Liver (tissue), 9 donors: ENCODE measurements around the gene DDAH2. TPM values are rescaled to one million over a fixed set of nuclear protein-coding genes. Genes with fewer than 3 reads are reported as not detected.

Experiments used
- DNase-seq: peaks from one replicate; pipeline ENCODE4 v3.0.0-alpha.2; 2017; ENCODE audit warnings: low spot score
- H3K27ac ChIP-seq, 2 donors: one replicate each; pipeline ENCODE4 v1.7.0; 2013; ENCODE audit warnings: inconsistent platforms in 2 of 2, low read length in 2 of 2, control low read depth in 1 of 2, low read depth in 1 of 2, mild to moderate bottlenecking in 1 of 2
- H3K27me3 ChIP-seq, 4 donors: one replicate each; pipeline versions ENCODE4 v1.6.1 to v1.7.0; 2013; ENCODE audit warnings: low read length in 3 of 4, inconsistent platforms in 1 of 4, mild to moderate bottlenecking in 1 of 4, moderate library complexity in 1 of 4; ENCODE audit not compliant: control insufficient read depth in 4 of 4, insufficient read depth in 4 of 4
- H3K36me3 ChIP-seq, 4 donors: one replicate each; pipeline versions ENCODE4 v1.6.1 to v1.7.0; 2013; ENCODE audit warnings: low read length in 3 of 4, mild to moderate bottlenecking in 3 of 4, low read depth in 1 of 4, moderate library complexity in 1 of 4; ENCODE audit not compliant: control insufficient read depth in 4 of 4, insufficient read depth in 3 of 4
- H3K4me1 ChIP-seq, 4 donors: one replicate each; pipeline versions ENCODE4 v1.6.1 to v1.7.0; 2013; ENCODE audit warnings: low read length in 3 of 4, mild to moderate bottlenecking in 3 of 4, moderate library complexity in 1 of 4; ENCODE audit not compliant: control insufficient read depth in 4 of 4, insufficient read depth in 4 of 4
- H3K4me3 ChIP-seq, 3 donors: one replicate each; pipeline versions ENCODE4 v1.6.1 to v1.7.0; 2013; ENCODE audit warnings: low read length in 3 of 3, control low read depth in 1 of 3, low read depth in 1 of 3, mild to moderate bottlenecking in 1 of 3
- H3K9ac ChIP-seq, 2 donors: one replicate each; pipeline ENCODE4 v1.7.0; 2013; ENCODE audit warnings: low read length in 2 of 2, mild to moderate bottlenecking in 2 of 2, moderate library complexity in 2 of 2, control low read depth in 1 of 2, low read depth in 1 of 2
- H3K9me3 ChIP-seq, 4 donors: one replicate each; pipeline versions ENCODE4 v1.6.1 to v1.7.0; 2013; ENCODE audit warnings: low read length in 3 of 4; ENCODE audit not compliant: control insufficient read depth in 4 of 4
- CTCF ChIP-seq: fragments of 150-350 bp; IDR thresholded peaks from 2 replicates; pipeline ENCODE4 v1.5.1; 2017; ENCODE audit warnings: improper control_type of control experiment, low read depth, low read length; ENCODE audit not compliant: missing input control
- EGR1 ChIP-seq, 2 donors: IDR thresholded peaks; 2 replicates each; pipeline ENCODE4 v1.6.1; 2016 to 2018; ENCODE audit warnings: antibody characterized with exemption in 2 of 2, low read depth in 2 of 2
- FOXA1 ChIP-seq: IDR thresholded peaks from 2 replicates; pipeline ENCODE4 v1.6.1; 2016; ENCODE audit warnings: antibody characterized with exemption
- GABPA ChIP-seq, 2 donors: IDR thresholded peaks in 1 of 2; conservative IDR thresholded peaks in 1 of 2; 2 replicates each; pipeline ENCODE4 v1.6.1; 2016; ENCODE audit warnings: antibody characterized with exemption in 2 of 2, mild to moderate bottlenecking in 1 of 2, moderate library complexity in 1 of 2
- HNF4A ChIP-seq, 2 donors: conservative IDR thresholded peaks; 2 replicates each; pipeline ENCODE4 v1.6.1; 2016; ENCODE audit warnings: antibody characterized with exemption in 2 of 2, mild to moderate bottlenecking in 2 of 2
- HNF4G ChIP-seq: IDR thresholded peaks from 2 replicates; pipeline ENCODE4 v1.6.1; 2016; ENCODE audit warnings: antibody characterized with exemption
- JUND ChIP-seq, 2 donors: IDR thresholded peaks; 2 replicates each; pipeline ENCODE4 v1.6.1; 2016; ENCODE audit warnings: antibody characterized with exemption in 2 of 2
- MAX ChIP-seq: IDR thresholded peaks from 2 replicates; pipeline ENCODE4 v1.6.1; 2016; ENCODE audit warnings: antibody characterized with exemption
- NR2F2 ChIP-seq: IDR thresholded peaks from 2 replicates; pipeline ENCODE4 v1.6.1; 2016; ENCODE audit warnings: antibody characterized with exemption
- REST ChIP-seq: IDR thresholded peaks from 2 replicates; pipeline ENCODE4 v1.6.1; 2016; ENCODE audit warnings: antibody characterized with exemption, mild to moderate bottlenecking
- RXRA ChIP-seq, 2 donors: IDR thresholded peaks; 2 replicates each; pipeline ENCODE4 v1.6.1; 2017 to 2018; ENCODE audit warnings: antibody characterized with exemption in 2 of 2, mild to moderate bottlenecking in 1 of 2
- SP1 ChIP-seq: IDR thresholded peaks from 2 replicates; pipeline ENCODE4 v1.6.1; 2018; ENCODE audit warnings: antibody characterized with exemption, mild to moderate bottlenecking
- TAF1 ChIP-seq: conservative IDR thresholded peaks from 2 replicates; pipeline ENCODE4 v1.6.1; 2016; ENCODE audit warnings: antibody characterized with exemption, mild to moderate bottlenecking
- YY1 ChIP-seq: IDR thresholded peaks from 2 replicates; pipeline ENCODE4 v1.6.1; 2016; ENCODE audit warnings: antibody characterized with exemption, mild to moderate bottlenecking
- ZBTB33 ChIP-seq: IDR thresholded peaks from 2 replicates; pipeline ENCODE4 v1.6.1; 2016; ENCODE audit warnings: antibody characterized with exemption
- WGBS: extraction: QIAGEN DNeasy Blood & Tissue Kit; methylation state at CpG from one replicate; pipeline ENCODE4 v1.1.7; 2013; 5-methylcytosine and 5-hydroxymethylcytosine counted together
- polyA plus RNA-seq, 2 donors: library from polyadenylated mRNA; stranded (reverse) in 1 of 2; unstranded in 1 of 2; fragments of 200-250 nt in 1 of 2; fragments of >200 nt in 1 of 2; fragmentation: Nextera tagmentation in 1 of 2; extraction: Ambion mirVana in 1 of 2; gene quantifications; one replicate each; pipeline versions ENCODE4 v1.2.1 to v1.2.3, GENCODE V29; 2013 to 2015
- total RNA-seq, 2 donors: library from RNA; depleted of rRNA; stranded (reverse); fragments of >200 nt; gene quantifications; one replicate each; pipeline ENCODE4 v1.2.3, GENCODE V29; 2014
- donor health status: healthy.
- donor health status: healthy.
- donor health status: healthy.
- donor health status: healthy.
- donor health status: healthy.

DDAH2 gene
- total and polyA plus RNA-seq, 4 donors = 19.8 to 31.4 (median 23.2) TPM

GRCh38 chr6:31767096-31767645 is 38.1 kb upstream of the DDAH2 start (continued):
- TF ChIP-seq HNF4G (no peak), MAX (no peak), HNF4A (conservative IDR thresholded peaks at IDR 0.05) (no peak), YY1 (no peak), TAF1 (no peak)

DNA sequence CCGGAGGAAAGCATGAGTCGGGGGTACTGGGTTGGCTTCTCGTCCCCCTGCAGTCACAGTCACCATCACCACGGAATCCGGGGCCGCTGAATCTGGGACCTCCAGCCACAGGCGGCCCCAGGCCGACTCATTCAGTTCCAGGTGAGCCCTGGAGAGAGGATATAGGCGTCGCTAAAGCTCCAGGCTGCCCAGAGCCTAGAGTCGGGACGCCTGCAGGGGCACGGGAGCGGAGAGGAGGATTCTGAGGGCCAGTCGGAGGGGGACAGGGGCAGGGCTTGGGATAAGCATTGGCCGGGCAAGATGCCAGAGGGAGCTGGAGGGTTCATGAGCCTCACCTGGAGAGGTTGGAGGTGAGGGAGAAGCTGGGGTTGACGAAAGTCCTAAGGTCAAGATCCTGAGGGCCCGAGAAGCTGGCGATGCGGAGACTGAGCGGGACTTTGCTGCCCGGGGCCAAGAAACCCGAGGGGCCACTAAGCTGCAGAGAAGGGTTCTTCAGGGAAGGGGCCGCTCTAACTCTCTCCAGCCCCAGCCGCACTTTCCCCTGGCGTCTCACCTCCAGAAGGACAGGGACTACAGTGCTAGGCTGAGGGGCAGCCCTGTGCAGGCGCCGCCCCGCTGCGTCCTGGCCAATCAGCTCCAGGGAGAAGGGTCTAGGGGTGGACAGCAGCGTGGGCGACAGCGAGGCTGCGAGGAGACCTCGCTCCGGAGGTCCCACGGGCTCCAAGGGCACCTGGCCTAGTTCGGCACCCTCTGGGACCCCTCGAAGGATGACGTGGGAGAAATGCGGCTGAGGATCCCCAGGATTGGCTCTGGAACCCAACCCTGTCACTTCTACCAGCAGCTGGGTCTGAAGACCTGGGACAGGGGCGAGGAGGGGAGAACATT is 37.1 kb upstream of the DDAH2 start:
- H3K9me3 ChIP-seq = no peaks in the 10 kb centered on the region
- H3K27me3 ChIP-seq = no peaks in the 10 kb centered on the region
- no peak overlapping the region for H3K27ac ChIP-seq
- H3K4me3 ChIP-seq = no peak overlapping the region
- H3K4me1 ChIP-seq = no peaks in the 10 kb centered on the region
- no peak overlapping the region for H3K9ac ChIP-seq
- TF ChIP-seq CTCF (no peak), MAX (no peak), GABPA (IDR thresholded peaks at IDR 0.05 in 1 of 2, conservative IDR thresholded peaks at IDR 0.05 in 1 of 2) (no peak), HNF4G (no peak)
- no peak for DNase-seq
- WGBS = 67% methylated on average over 42 of the region's 42 CpGs
- no peaks in the 10 kb centered on the region for H3K36me3 ChIP-seq

DNA sequence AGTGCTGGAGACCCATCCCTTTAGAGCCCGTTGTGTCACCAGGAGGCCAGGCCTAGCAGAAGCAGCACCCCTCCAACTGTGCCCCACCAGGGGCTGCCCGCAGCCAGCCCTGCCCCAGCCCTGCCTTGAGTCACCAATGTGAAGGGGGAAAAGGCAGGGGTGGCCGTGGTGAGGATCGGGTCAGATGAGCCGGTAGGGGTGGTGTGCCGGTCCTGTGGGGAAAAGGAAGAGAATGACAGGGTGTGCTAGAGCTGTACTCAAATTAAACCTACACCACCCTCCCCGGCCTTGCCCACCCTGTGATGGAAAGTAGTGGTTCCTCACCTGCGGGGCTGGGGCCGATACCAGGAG is 36.4 kb upstream of the DDAH2 start:
- no peaks in the 10 kb centered on the region for H3K9me3 ChIP-seq
- 94% methylated on average over 9 of the region's 9 CpGs for WGBS
- H3K9ac ChIP-seq = no peak overlapping the region
- no peak for TF ChIP-seq JUND (IDR thresholded peaks at IDR 0.05)
- no peak for TF ChIP-seq FOXA1
- H3K4me1 ChIP-seq = no peaks in the 10 kb centered on the region
- H3K36me3 ChIP-seq = no peaks in the 10 kb centered on the region
- H3K27ac ChIP-seq = no peak overlapping the region
- no peak for DNase-seq
- H3K4me3 ChIP-seq = no peak overlapping the region
- no peaks in the 10 kb centered on the region for H3K27me3 ChIP-seq

GRCh38 chr6:31764198-31764597 is 35.1 kb upstream of the DDAH2 start:
- Histone ChIP-seq H3K9me3 (no peaks in the 10 kb centered on the region), H3K27ac (no peak overlapping the region), H3K4me3 (no peak overlapping the region), H3K9ac (no peak overlapping the region), H3K36me3 (no peaks in the 10 kb centered on the region), H3K4me1 (no peaks in the 10 kb centered on the region), H3K27me3 (no peaks in the 10 kb centered on the region)
- 89% methylated on average over 4 of the region's 4 CpGs for WGBS
- no peak for DNase-seq
- TF ChIP-seq HNF4A (conservative IDR thresholded peaks at IDR 0.05) (no peak), YY1 (no peak), NR2F2 (no peak), JUND (IDR thresholded peaks at IDR 0.05) (no peak), HNF4G (no peak), REST (no peak), MAX (no peak), RXRA (IDR thresholded peaks at IDR 0.05) (no peak), ZBTB33 (no peak), SP1 (no peak), EGR1 (IDR thresholded peaks at IDR 0.05; ENCODE audit: low read depth in 2 of 2) (no peak)
